HG02798 (cell line): ENCODE results near the gene SDK2.
A peak's percentile ranks its signal among the peaks of the same experiment; 100 is the strongest.

Experiments used
- ATAC-seq: cut with Tn5 transposase; IDR thresholded peaks from one replicate; pipeline ENCODE4 v1.9.1; 2021; ENCODE audit warnings: mild to moderate bottlenecking; ENCODE audit not compliant: unreplicated experiment, poor library complexity

SDK2 gene

GRCh38 chr17:73304971-73305812 is 339.1 kb downstream of the SDK2 start:
- ATAC-seq = no peak

- ATAC-seq = no peak
Measured at GRCh38 chr17:73304438-73304837, 339.8 kb downstream of the SDK2 start.

- no peak for ATAC-seq
Measured at GRCh38 chr17:73302189-73302588, 342.1 kb downstream of the SDK2 start.

GRCh38 chr17:73301369-73301768 is 342.9 kb downstream of the SDK2 start:
- ATAC-seq = no peak

GRCh38 chr17:73300392-73300791 is 343.9 kb downstream of the SDK2 start:
- ATAC-seq = no peak

- ATAC-seq = peak; percentile 62
Measured at GRCh38 chr17:73297934-73298861, 346.0 kb downstream of the SDK2 start.

GRCh38 chr17:73293480-73293911 is 350.7 kb downstream of the SDK2 start:
- no peak for ATAC-seq

GRCh38 chr17:73293031-73293430 is 351.2 kb downstream of the SDK2 start:
- no peak for ATAC-seq

GRCh38 chr17:73292031-73292531 is 352.2 kb downstream of the SDK2 start:
- no peak for ATAC-seq

- ATAC-seq = peak; percentile 89
Measured at GRCh38 chr17:73291260-73291801, 352.9 kb downstream of the SDK2 start.

- ATAC-seq = peak; percentile 48
Measured at GRCh38 chr17:73290399-73291259, 353.6 kb downstream of the SDK2 start.

GRCh38 chr17:73289549-73290254 is 354.5 kb downstream of the SDK2 start:
- ATAC-seq = no peak

GRCh38 chr17:73288534-73289302 is 355.5 kb downstream of the SDK2 start:
- ATAC-seq = no peak

- ATAC-seq = no peak
Measured at GRCh38 chr17:73286863-73287296, 357.4 kb downstream of the SDK2 start.

- no peak for ATAC-seq
Measured at GRCh38 chr17:73285916-73286862, 358.1 kb downstream of the SDK2 start.

GRCh38 chr17:73285603-73285908 is 358.7 kb downstream of the SDK2 start:
- no peak for ATAC-seq

GRCh38 chr17:73284906-73285602 is 359.2 kb downstream of the SDK2 start:
- ATAC-seq = no peak
